AG04450 (cell line): ENCODE data around the gene EPS15. TPM values are rescaled to one million over a fixed set of nuclear protein-coding genes. Genes with fewer than 3 reads are reported as not detected.
"Not testable (repeated sequence)": the region's sequence is repeated elsewhere in the genome, so short reads cannot be mapped to it uniquely, and the experiment has no call there.

ENCODE experiments used
- CTCF ChIA-PET: fragments of 300-600, 350-600 bp; formaldehyde crosslinking; extraction: SDS; loops from one replicate; lab custom pipeline; 2022; ENCODE audit warnings: antibody characterized with exemption, inconsistent platforms; lab: Charles Lee
- POLR2A ChIA-PET: fragments of 350-600 bp; formaldehyde crosslinking; extraction: SDS; loops from one replicate; lab custom pipeline; 2021; ENCODE audit warnings: antibody characterized with exemption, inconsistent platforms; lab: Yijun Ruan, JAX
- DNase-seq: peaks from one replicate; pipeline ENCODE4 v3.0.0-alpha.2; 2011; ENCODE audit warnings: low read depth, low spot score
- H3K27ac ChIP-seq: one replicate; pipeline ENCODE4 v1.5.1; 2012; ENCODE audit warnings: low read depth, low read length, control low read depth
- H3K27me3 ChIP-seq: one replicate; pipeline ENCODE4 v1.6.0; 2012; ENCODE audit warnings: low read length; ENCODE audit not compliant: control insufficient read depth, insufficient read depth
- H3K4me3 ChIP-seq: 2 replicates; pipeline ENCODE4 v1.5.1; 2011; ENCODE audit warnings: mild to moderate bottlenecking, low read depth, low read length, control low read depth
- H3K9me3 ChIP-seq: 2 replicates; pipeline ENCODE4 v1.5.1; 2012; ENCODE audit warnings: low read length; ENCODE audit not compliant: control insufficient read depth, insufficient read depth
- polyA plus RNA-seq: library from polyadenylated mRNA; depleted of rRNA; stranded (reverse); fragments of >200 nt; gene quantifications from 2 replicates; pipeline ENCODE4 v1.2.3, GENCODE V29; 2011
- TF ChIP-seq, protein P1 (sequence below): IDR thresholded peaks from 2 replicates; pipeline ENCODE4 v1.5.1; 2011; ENCODE audit warnings: low read depth, low read length, control low read depth, inconsistent platforms

The EPS15 gene
- polyA plus RNA-seq, 1 experiment, result 55.4 TPM

GRCh38 chr1:51328279-51328678 is 190.8 kb downstream of the EPS15 start:
- H3K27me3 ChIP-seq, result peaks cover 2% of the 10 kb centered on the region
- TF ChIP-seq, protein P1, sequence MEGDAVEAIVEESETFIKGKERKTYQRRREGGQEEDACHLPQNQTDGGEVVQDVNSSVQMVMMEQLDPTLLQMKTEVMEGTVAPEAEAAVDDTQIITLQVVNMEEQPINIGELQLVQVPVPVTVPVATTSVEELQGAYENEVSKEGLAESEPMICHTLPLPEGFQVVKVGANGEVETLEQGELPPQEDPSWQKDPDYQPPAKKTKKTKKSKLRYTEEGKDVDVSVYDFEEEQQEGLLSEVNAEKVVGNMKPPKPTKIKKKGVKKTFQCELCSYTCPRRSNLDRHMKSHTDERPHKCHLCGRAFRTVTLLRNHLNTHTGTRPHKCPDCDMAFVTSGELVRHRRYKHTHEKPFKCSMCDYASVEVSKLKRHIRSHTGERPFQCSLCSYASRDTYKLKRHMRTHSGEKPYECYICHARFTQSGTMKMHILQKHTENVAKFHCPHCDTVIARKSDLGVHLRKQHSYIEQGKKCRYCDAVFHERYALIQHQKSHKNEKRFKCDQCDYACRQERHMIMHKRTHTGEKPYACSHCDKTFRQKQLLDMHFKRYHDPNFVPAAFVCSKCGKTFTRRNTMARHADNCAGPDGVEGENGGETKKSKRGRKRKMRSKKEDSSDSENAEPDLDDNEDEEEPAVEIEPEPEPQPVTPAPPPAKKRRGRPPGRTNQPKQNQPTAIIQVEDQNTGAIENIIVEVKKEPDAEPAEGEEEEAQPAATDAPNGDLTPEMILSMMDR, result no peak
- no peaks in the 10 kb centered on the region for H3K9me3 ChIP-seq
- POLR2A ChIA-PET, result no interaction called here
- CTCF ChIA-PET, result no interaction called here
- peak; percentile 16 for DNase-seq
- no peak overlapping the region for H3K27ac ChIP-seq
- no peak overlapping the region for H3K4me3 ChIP-seq

DNA sequence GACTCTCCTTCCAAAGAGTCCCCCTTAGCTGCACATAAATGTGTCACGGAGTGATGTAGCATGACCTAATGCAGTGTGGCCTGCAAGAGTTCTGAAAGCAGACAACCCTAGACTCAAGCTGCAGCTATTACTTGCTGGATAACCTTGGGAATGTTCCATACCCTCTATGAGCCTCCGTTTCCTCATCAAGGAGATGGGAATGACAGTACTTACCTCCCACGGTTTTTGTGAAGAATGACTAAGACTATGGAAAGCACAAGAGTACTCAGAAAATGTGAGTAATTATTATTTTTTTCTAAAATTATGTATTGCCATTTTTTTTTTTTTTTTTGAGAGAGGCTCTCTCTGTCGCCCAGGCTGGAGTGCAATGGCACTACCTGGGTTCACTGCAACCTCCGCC is 191.7 kb downstream of the EPS15 start:
- H3K27me3 ChIP-seq, result peaks cover 2% of the 10 kb centered on the region
- H3K27ac ChIP-seq, result no peak overlapping the region
- ChIA-PET POLR2A (interaction anchor here (0.5 kb wide), 1 partner anchor 179 kb away, joined by 3 read pairs; no protein-coding TSS in a partner anchor), CTCF (no interaction called here)
- no peak for DNase-seq
- H3K9me3 ChIP-seq, result no peaks in the 10 kb centered on the region
- no peak overlapping the region for H3K4me3 ChIP-seq
- TF ChIP-seq, protein P1, result no peak

- Histone ChIP-seq H3K27ac (no peak overlapping the region), H3K4me3 (no peak overlapping the region), H3K9me3 (no peaks in the 10 kb centered on the region), H3K27me3 (peaks cover 2% of the 10 kb centered on the region)
- POLR2A ChIA-PET, result interaction anchor here (0.5 kb wide), 1 partner anchor 179 kb away, joined by 3 read pairs; no protein-coding TSS in a partner anchor
- TF ChIP-seq, protein P1, result no peak
- no peak for DNase-seq
- CTCF ChIA-PET, result no interaction called here
These were observed 192.2 kb downstream of the EPS15 start for GRCh38 chr1:51326839-51327238.

DNA sequence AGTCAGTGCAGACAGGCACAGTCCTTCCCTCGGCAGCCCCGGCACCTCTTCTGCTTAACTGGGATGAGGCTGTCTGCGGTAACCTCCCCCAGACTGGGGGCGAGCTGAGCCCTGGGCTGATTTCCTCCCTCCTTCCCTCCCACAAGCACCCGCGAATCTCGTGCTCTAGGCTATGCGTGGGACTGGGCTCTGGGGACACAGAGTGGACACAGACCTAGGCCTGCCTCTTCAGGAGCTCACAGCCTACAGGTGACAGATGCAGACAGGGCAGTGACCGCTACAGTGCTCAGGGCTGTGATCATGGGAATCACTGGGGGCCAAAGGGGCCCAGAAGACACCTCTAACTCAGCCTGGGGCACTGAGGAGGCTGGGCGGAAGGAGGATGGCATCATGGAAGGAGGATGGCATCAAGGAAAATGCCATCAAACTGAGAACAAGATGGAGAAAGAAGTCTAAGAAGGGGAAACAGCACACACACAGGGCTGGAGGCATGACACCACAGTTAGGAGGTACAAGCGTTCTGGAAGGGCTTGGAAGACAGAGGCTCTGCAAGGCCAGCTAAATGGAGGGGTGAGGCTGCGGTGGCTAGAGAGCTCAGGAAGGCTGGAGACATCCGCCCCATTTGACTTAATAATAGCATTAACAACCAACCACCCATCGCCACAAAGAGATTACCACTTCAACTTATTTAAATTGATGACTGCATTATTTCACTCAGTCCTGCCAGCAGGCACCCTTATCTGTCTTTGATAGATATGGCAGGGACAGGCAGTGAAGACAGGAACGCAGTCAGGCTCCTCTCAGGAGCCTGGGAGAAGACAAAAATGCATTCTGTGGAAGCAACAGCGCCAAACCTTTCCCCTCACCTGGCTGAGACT is 192.9 kb downstream of the EPS15 start:
- TF ChIP-seq, protein P1, result no peak
- ChIA-PET CTCF (no interaction called here), POLR2A (no interaction called here)
- Histone ChIP-seq H3K4me3 (no peak overlapping the region), H3K27me3 (peaks cover 2% of the 10 kb centered on the region), H3K27ac (no peak overlapping the region), H3K9me3 (no peaks in the 10 kb centered on the region)
- no peak for DNase-seq

DNA sequence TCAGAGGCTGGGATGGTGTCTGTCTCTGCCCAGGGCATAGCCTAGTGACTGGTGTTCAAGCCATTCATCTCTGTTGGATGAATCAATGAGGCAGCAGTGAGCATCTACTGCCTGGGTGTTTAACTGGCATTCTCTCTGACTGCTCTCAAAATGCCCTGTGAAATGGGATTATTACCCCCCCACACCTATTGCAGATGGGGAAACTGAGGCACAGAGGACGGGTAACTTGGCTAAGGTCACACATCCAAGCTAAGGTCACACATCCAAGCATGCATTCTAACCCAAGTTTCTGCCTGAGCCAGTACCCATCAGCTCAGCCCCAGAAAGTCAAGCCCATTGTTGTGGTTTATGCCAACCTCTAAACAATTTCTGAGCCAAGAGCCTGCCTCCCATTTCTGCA is 193.7 kb downstream of the EPS15 start:
- ChIA-PET POLR2A (no interaction called here), CTCF (no interaction called here)
- DNase-seq, result no peak
- TF ChIP-seq, protein P1, result no peak
- Histone ChIP-seq H3K27me3 (peaks cover 2% of the 10 kb centered on the region), H3K27ac (no peak overlapping the region), H3K4me3 (no peak overlapping the region), H3K9me3 (no peaks in the 10 kb centered on the region)

- H3K27ac ChIP-seq, CTCF ChIA-PET, POLR2A ChIA-PET, H3K4me3 ChIP-seq, DNase-seq, H3K27me3 ChIP-seq, H3K9me3 ChIP-seq: not testable (repeated sequence)
These were observed 194.1 kb downstream of the EPS15 start for GRCh38 chr1:51325011-51325385.
